Prostate gland (tissue), 2 donors: ENCODE data around the gene GALM.

ENCODE experiments used
- CTCF ChIP-seq, 4 experiments: fragments of 200-600 bp in 2 of 4; fragments of 450-650 bp in 2 of 4; sonication (generic) in 2 of 4; IDR thresholded peaks; 1 replicate in 3 of 4; 2 replicates in 1 of 4; pipeline ENCODE4 v1.5.1; 2016 to 2019; ENCODE audit warnings: antibody characterized with exemption in 4 of 4, mild to moderate bottlenecking in 2 of 4, moderate library complexity in 2 of 4
- POLR2A ChIP-seq: fragments of 450-650 bp; IDR thresholded peaks from one replicate; pipeline ENCODE4 v1.6.1; 2016; ENCODE audit warnings: antibody characterized with exemption, mild to moderate bottlenecking

DNA sequence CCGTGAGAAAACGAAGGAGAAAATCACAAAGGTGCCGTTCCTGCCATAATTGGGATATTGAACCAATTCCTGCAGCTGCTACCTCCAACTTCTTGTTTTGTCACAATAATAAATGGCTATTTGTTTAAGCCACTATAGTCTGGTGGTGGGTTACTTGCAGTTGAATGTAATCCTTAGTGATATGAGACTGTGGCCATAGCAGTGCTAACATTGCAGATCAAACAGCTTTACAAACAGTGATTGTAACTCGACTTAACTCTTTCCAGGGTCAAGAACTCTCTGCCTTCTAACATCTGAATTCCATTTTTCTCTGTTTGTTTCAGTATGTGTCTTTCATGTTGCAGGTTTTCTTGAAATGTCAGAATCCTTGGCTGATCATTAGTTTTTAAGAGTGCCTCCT, 38.5 kb upstream of the GALM start:
- TF ChIP-seq CTCF (IDR thresholded peaks at IDR 0.05) (no peak), POLR2A (no peak)
